Heart left ventricle (tissue), 16 donors: ENCODE results near the gene NGFR. TPM values are rescaled to one million over a fixed set of nuclear protein-coding genes. Genes with fewer than 3 reads are reported as not detected.

Experiments
- ATAC-seq, 4 donors: fragments of 200-7000 bp; cut with Tn5 transposase; one replicate each; pipeline ENCODE4 v1.9.1; 2020 to 2022; ENCODE audit warnings: moderate library complexity in 4 of 4, mild to moderate bottlenecking in 3 of 4, moderate number of reproducible peaks in 1 of 4
- DNase-seq, 5 donors: peaks; one replicate each; pipeline ENCODE4 v3.0.0-alpha.2; 2020
- H3K27ac ChIP-seq, 12 donors: fragments of 200-600 bp; sonication (generic) in 4 of 12; one replicate each; pipeline versions ENCODE4 v1.5.0 to v1.8.0; 2016 to 2022; ENCODE audit warnings: mild to moderate bottlenecking in 2 of 12
- H3K27me3 ChIP-seq, 9 donors: fragments of 200-600 bp; sonication (generic) in 2 of 9; one replicate each; pipeline versions ENCODE4 v1.5.1 to v1.8.0; 2016 to 2022; ENCODE audit warnings: mild to moderate bottlenecking in 3 of 9
- H3K36me3 ChIP-seq, 9 donors: fragments of 200-600 bp; sonication (generic) in 2 of 9; one replicate each; pipeline versions ENCODE4 v1.5.0 to v1.8.0; 2018 to 2022; ENCODE audit warnings: mild to moderate bottlenecking in 2 of 9
- H3K4me1 ChIP-seq, 12 donors: fragments of 200-600 bp; sonication (generic) in 4 of 12; one replicate each; pipeline versions ENCODE4 v1.5.0 to v1.8.0; 2016 to 2022; ENCODE audit warnings: mild to moderate bottlenecking in 3 of 12
- H3K4me3 ChIP-seq, 12 donors: fragments of 200-600 bp; sonication (generic) in 4 of 12; one replicate each; pipeline versions ENCODE4 v1.5.0 to v1.8.0; 2017 to 2022; ENCODE audit warnings: mild to moderate bottlenecking in 9 of 12, moderate library complexity in 4 of 12
- H3K9me3 ChIP-seq, 12 donors: fragments of 200-600 bp; sonication (generic) in 4 of 12; one replicate each; pipeline versions ENCODE4 v1.5.0 to v1.8.0; 2016 to 2022; ENCODE audit warnings: mild to moderate bottlenecking in 1 of 12
- POLR2A ChIP-seq, 2 donors: fragments of 450-650 bp; IDR thresholded peaks; one replicate each; pipeline ENCODE4 v1.6.1; 2017; ENCODE audit warnings: antibody characterized with exemption in 2 of 2, mild to moderate bottlenecking in 2 of 2, moderate library complexity in 2 of 2
- WGBS, 4 donors: extraction: QIAGEN DNeasy Blood & Tissue Kit in 2 of 4; methylation state at CpG; one replicate each; pipeline versions ENCODE4 v1.1.5 to v1.1.7; 2013 to 2018; 5-methylcytosine and 5-hydroxymethylcytosine counted together
- intact Hi-C, 10 donors: fragments of 100-400 bp; cut with DNase I; formaldehyde crosslinking; loops; one replicate each; pipeline versions ENCODE4 v1.11.1 to v1.14.2; 2022
- polyA plus RNA-seq, 2 donors: library from polyadenylated mRNA; stranded (reverse); fragments of 200-250 nt; gene quantifications; one replicate each; pipeline ENCODE4 v1.2.3, GENCODE V29; 2013
- total RNA-seq, 9 donors: library from RNA; depleted of rRNA in 2 of 9; stranded (reverse); fragments of >200 nt in 2 of 9; fragmentation: NEBNext Ultra II Directional in 3 of 9; extraction: Animal tissue kit (Norgen Biotek cat#: 25700) in 3 of 9; gene quantifications; one replicate each; pipeline versions ENCODE4 v1.1.0 to v1.2.4, GENCODE V29; 2016 to 2023
- TF ChIP-seq, protein P1 (sequence below), 12 donors: fragments of 200-600 bp; sonication (generic) in 4 of 12; IDR thresholded peaks; one replicate each; pipeline versions ENCODE4 v1.5.0 to v1.8.0; 2018 to 2022; ENCODE audit warnings: antibody characterized with exemption in 12 of 12, mild to moderate bottlenecking in 5 of 12
- donor health status: ischemic (EF 13 %, LVEDD 7.1; RV severe dilation, severe dysfunction).
- donor health status: healthy with polysubstance abuse.
- donor health status: DM: no; HTN: yes; CAD: no.
- donor health status: DM: no; HTN: no; CAD: no.
- donor health status: ischemic (EF 25% LVEDD 6.9; RV normal size, moderate dysfunction).
- donor health status: ischemic (EF 25% LVEDD 5.7; RV mildly dilated, moderate dysfunction).
- donor health status: healthy.
- donor health status: DM: yes; HTN: yes; CAD: no.
- donor health status: ischemic (EF 35%, LVEDD 5.7; RV mildly dilated, moderate dysfunction).
- donor health status: nonischemic (EF 11% LVEDD 7.7; RV severe dilation, severe dysfunction).
- donor health status: DM: yes; HTN: yes; CAD: no.
- donor health status: PGD.
- donor health status: ischemic (EF 29% LVEDD 5.4; RV normal size, mild dysfunction).
- donor health status: nonischemic (EF 23%, LVEDD 6.1; RV moderate dilation, normal function).

Gene NGFR
- total and polyA plus RNA-seq, 11 donors = 2.3 to 16.8 (median 6.2) TPM

DNA sequence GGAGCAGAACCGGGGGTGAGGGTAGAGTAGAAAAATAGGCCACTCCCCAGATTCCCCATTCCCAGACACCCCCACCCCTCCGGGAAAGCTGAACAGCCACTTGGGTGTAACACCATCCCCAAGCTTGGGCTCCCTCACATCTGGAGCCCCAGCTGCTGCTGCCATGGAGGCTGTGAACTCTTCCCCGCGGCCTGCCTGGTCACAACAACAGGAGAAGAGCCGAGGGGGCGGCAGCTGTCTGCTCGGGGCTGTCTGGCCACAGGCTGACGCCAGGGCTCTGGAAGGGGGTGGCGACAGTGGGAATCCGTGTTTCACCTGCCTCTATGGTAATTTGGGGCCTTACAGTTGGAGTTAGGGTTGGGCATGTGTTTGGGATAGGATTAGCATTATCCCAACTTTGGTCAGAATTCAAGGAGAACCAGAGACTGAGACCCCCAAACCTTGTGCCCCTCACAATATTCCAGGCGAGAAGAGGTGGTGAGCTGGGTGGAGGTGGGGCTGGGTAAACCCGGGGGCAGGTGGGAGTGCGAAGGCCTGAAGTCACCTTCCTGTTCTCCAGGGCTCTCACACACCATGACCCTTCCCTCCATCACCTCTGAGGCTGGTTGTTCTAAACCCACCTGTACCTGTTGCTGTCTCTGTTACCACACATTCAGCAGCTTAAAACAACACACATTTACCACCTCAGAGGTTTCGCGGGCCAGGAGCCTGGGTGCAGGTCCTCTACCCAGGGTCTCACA lies 50.9 kb downstream of the NGFR start:
- TF ChIP-seq POLR2A (IDR thresholded peaks at IDR 0.05) = no peak
- TF ChIP-seq, protein P1, sequence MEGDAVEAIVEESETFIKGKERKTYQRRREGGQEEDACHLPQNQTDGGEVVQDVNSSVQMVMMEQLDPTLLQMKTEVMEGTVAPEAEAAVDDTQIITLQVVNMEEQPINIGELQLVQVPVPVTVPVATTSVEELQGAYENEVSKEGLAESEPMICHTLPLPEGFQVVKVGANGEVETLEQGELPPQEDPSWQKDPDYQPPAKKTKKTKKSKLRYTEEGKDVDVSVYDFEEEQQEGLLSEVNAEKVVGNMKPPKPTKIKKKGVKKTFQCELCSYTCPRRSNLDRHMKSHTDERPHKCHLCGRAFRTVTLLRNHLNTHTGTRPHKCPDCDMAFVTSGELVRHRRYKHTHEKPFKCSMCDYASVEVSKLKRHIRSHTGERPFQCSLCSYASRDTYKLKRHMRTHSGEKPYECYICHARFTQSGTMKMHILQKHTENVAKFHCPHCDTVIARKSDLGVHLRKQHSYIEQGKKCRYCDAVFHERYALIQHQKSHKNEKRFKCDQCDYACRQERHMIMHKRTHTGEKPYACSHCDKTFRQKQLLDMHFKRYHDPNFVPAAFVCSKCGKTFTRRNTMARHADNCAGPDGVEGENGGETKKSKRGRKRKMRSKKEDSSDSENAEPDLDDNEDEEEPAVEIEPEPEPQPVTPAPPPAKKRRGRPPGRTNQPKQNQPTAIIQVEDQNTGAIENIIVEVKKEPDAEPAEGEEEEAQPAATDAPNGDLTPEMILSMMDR (IDR thresholded peaks at IDR 0.05) = no peak
- H3K27ac ChIP-seq = no peak overlapping the region
- H3K27me3 ChIP-seq = no peaks in the 10 kb centered on the region
- ATAC-seq (no peak), DNase-seq (no peak)
- intact Hi-C loops = loop anchor here in 3 of 10 donors (5.0 kb wide), 2 partner anchors 49 to 109 kb away; partner anchors contain the start of gene NGFR (in 1 of the 3)
- H3K36me3 ChIP-seq = no peaks in the 10 kb centered on the region
- peaks cover 0 to 17% (median 5%) of the 10 kb centered on the region in 12 donors for H3K4me1 ChIP-seq
- H3K9me3 ChIP-seq = peaks cover 0 to 8% (median 0%) of the 10 kb centered on the region in 12 donors
- 75 to 82% (median 80%) methylated on average over 15 of the region's 15 CpGs for WGBS, 4 donors
- no peak overlapping the region for H3K4me3 ChIP-seq

- Histone ChIP-seq H3K4me3 (no peak overlapping the region), H3K4me1 (peaks cover 0 to 17% (median 5%) of the 10 kb centered on the region in 12 donors), H3K27me3 (no peaks in the 10 kb centered on the region), H3K9me3 (no peaks in the 10 kb centered on the region), H3K36me3 (no peaks in the 10 kb centered on the region), H3K27ac (peak overlapping the region in 1 of 12 donors; percentile 18)
- DNase-seq = no peak
- TF ChIP-seq, protein P1 (IDR thresholded peaks at IDR 0.05) = no peak
- no peak for TF ChIP-seq POLR2A (IDR thresholded peaks at IDR 0.05)
- ATAC-seq = no peak
- WGBS, 4 donors = 82 to 88% (median 86%) methylated on average over 16 to 18 of the region's 18 CpGs
- intact Hi-C loops = loop anchor here in 3 of 10 donors (5.0 kb wide), 2 partner anchors 50 to 110 kb away; partner anchors contain the start of gene NGFR (in 1 of the 3)
These were observed 51.7 kb downstream of the NGFR start for GRCh38 chr17:49546546-49547535.

- no peak overlapping the region for H3K4me3 ChIP-seq
- peak overlapping the region in 3 of 12 donors; percentile 18 to 49 (median 34) for H3K27ac ChIP-seq
- H3K36me3 ChIP-seq = no peaks in the 10 kb centered on the region
- TF ChIP-seq, protein P1 (IDR thresholded peaks at IDR 0.05) = no peak
- TF ChIP-seq POLR2A (IDR thresholded peaks at IDR 0.05) = no peak
- no peaks in the 10 kb centered on the region for H3K27me3 ChIP-seq
- ATAC-seq (peak in 2 of 4 donors; percentile 66 to 85), DNase-seq (peak in 1 of 5 donors; percentile 65)
- no peaks in the 10 kb centered on the region for H3K9me3 ChIP-seq
- intact Hi-C loops = loop anchor here in 3 of 10 donors (5.0 kb wide), 2 partner anchors 50 to 110 kb away; partner anchors contain the start of gene NGFR (in 1 of the 3)
- peaks cover 0 to 17% (median 5%) of the 10 kb centered on the region in 12 donors for H3K4me1 ChIP-seq
- WGBS, 4 donors = 54 to 71% (median 62%) methylated on average over 9 of the region's 9 CpGs
These were observed 52.5 kb downstream of the NGFR start for GRCh38 chr17:49547566-49547965.
